KMS-11 (cell line): ENCODE measurements around the gene RNF181.
A peak's percentile ranks its signal among the peaks of the same experiment; 100 is the strongest.

Experiments
- H2AFZ ChIP-seq: fragments of 200-600 bp; sonication (generic); 2 replicates; pipeline ENCODE4 v1.6.1; 2016; ENCODE audit warnings: antibody characterized with exemption, mixed run types, low read depth
- H3K27ac ChIP-seq: fragments of 200-600 bp; sonication (generic); 2 replicates; pipeline ENCODE4 v1.6.1; 2016; ENCODE audit warnings: mild to moderate bottlenecking, mixed run types
- H3K27me3 ChIP-seq: fragments of 200-600 bp; sonication (generic); 2 replicates; pipeline ENCODE4 v1.6.1; 2017; ENCODE audit warnings: mild to moderate bottlenecking, low read depth, mixed run types, moderate library complexity; ENCODE audit not compliant: insufficient read depth
- H3K36me3 ChIP-seq: fragments of 200-600 bp; sonication (generic); 2 replicates; pipeline ENCODE4 v1.6.1; 2017; ENCODE audit warnings: mild to moderate bottlenecking, mixed run types; ENCODE audit not compliant: insufficient read depth
- H3K4me1 ChIP-seq: fragments of 200-600 bp; sonication (generic); 2 replicates; pipeline ENCODE4 v1.6.1; 2016; ENCODE audit warnings: mild to moderate bottlenecking, low read depth, mixed run types; ENCODE audit not compliant: poor library complexity, severe bottlenecking
- H3K4me2 ChIP-seq: fragments of 200-600 bp; sonication (generic); 2 replicates; pipeline ENCODE4 v1.7.0; 2016; ENCODE audit warnings: mild to moderate bottlenecking, mixed run types
- H3K4me3 ChIP-seq: fragments of 200-600 bp; sonication (generic); IDR thresholded peaks from 2 replicates; pipeline ENCODE4 v1.6.1; 2017; ENCODE audit warnings: low read depth, low read length, mixed read lengths; ENCODE audit not compliant: insufficient read depth
- H3K79me2 ChIP-seq: fragments of 200-600 bp; sonication (generic); 2 replicates; pipeline ENCODE4 v1.6.1; 2016; ENCODE audit warnings: low read depth, mixed run types; ENCODE audit not compliant: insufficient read depth
- H3K9ac ChIP-seq: fragments of 200-600 bp; sonication (generic); 2 replicates; pipeline ENCODE4 v1.6.1; 2016; ENCODE audit warnings: mild to moderate bottlenecking, mixed run types
- H4K20me1 ChIP-seq: fragments of 200-600 bp; sonication (generic); 2 replicates; pipeline ENCODE4 v1.6.1; 2016; ENCODE audit warnings: mild to moderate bottlenecking, mixed run types; ENCODE audit not compliant: insufficient read depth
- TF ChIP-seq, protein P1 (sequence below): fragments of 200-600 bp; sonication (generic); conservative IDR thresholded peaks from 2 replicates; pipeline ENCODE4 v1.6.1; 2017; ENCODE audit warnings: low read depth, mild to moderate bottlenecking, antibody characterized with exemption, low read length, moderate library complexity, mixed read lengths

The RNF181 gene

GRCh38 chr2:85598594-85599340 lies 3.2 kb downstream of the RNF181 start:
- Histone ChIP-seq H3K9ac (no peak overlapping the region), H3K4me2 (no peak overlapping the region), H3K27me3 (no peaks in the 10 kb centered on the region), H3K4me3 (no peak overlapping the region), H3K79me2 (peaks cover 16% of the 10 kb centered on the region; the same call in 1 of the 2 replicates), H2AFZ (no peak overlapping the region), H3K36me3 (no peaks in the 10 kb centered on the region), H4K20me1 (no peaks in the 10 kb centered on the region), H3K4me1 (peaks cover 31% of the 10 kb centered on the region), H3K27ac (no peak overlapping the region)
- TF ChIP-seq, protein P1, sequence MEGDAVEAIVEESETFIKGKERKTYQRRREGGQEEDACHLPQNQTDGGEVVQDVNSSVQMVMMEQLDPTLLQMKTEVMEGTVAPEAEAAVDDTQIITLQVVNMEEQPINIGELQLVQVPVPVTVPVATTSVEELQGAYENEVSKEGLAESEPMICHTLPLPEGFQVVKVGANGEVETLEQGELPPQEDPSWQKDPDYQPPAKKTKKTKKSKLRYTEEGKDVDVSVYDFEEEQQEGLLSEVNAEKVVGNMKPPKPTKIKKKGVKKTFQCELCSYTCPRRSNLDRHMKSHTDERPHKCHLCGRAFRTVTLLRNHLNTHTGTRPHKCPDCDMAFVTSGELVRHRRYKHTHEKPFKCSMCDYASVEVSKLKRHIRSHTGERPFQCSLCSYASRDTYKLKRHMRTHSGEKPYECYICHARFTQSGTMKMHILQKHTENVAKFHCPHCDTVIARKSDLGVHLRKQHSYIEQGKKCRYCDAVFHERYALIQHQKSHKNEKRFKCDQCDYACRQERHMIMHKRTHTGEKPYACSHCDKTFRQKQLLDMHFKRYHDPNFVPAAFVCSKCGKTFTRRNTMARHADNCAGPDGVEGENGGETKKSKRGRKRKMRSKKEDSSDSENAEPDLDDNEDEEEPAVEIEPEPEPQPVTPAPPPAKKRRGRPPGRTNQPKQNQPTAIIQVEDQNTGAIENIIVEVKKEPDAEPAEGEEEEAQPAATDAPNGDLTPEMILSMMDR: no peak

DNA sequence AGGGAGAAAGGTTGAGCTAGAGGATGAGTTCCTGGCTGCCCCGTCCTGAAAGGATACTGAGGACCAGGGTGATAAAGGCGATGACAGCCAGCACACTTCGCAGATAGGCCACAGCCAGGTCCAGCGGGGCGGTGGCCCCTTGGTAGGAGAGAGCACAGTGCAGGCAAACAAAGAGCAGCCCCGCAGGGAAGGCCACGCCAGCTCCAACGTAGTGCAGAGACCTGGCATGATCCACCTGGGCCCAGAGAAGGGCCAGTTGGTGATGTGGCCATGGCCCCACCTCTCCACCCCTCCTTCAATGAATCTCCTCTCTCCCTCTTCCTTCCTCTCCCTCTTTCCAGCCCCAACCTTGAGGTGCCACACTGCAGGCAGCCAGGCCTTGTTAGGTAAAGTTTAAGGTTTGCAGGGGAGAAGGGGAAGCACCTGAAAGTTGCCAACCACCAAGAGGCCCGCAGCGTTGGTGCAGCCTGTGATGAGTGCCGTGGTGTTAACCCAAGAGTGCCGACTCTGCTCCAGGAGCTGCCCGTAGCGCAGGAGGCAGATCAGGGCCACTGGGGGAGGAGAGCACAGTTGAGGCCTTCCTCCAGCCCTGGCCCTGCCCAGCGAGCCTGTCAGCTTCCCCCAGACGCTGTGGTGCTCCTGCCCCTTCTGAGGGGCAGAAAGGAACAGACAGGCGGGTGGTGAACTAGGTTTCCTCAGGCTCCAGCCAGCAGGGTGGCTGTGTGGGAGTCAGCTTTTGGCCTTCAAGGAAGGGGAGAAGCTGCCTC lies 4.1 kb downstream of the RNF181 start:
- Histone ChIP-seq H4K20me1 (no peaks in the 10 kb centered on the region), H3K4me3 (no peak overlapping the region), H3K79me2 (peaks cover 16% of the 10 kb centered on the region; the same call in 1 of the 2 replicates), H2AFZ (no peak overlapping the region), H3K27ac (no peak overlapping the region), H3K27me3 (no peaks in the 10 kb centered on the region), H3K4me2 (no peak overlapping the region), H3K36me3 (no peaks in the 10 kb centered on the region), H3K9ac (no peak overlapping the region), H3K4me1 (peaks cover 33% of the 10 kb centered on the region)
- TF ChIP-seq, protein P1: no peak

DNA sequence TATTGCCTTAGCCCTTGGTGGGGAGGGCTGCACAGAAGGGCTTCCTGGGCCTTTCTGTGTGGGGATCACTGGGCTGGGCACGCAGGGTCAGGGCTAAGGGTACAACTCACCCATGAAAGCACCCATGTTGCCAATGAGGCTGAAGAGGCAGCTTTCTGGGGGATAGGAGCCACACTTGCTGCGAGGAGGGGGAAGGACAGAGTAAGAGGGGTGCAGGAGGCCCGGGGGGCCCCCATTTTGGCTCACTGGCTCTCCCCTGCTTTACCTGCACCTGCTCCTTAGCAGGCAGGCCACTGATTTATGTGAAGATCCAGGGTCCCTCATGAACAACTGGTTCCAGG lies 4.7 kb downstream of the RNF181 start:
- Histone ChIP-seq H3K36me3 (no peaks in the 10 kb centered on the region), H3K4me2 (no peak overlapping the region), H3K4me1 (peaks cover 31% of the 10 kb centered on the region), H3K4me3 (no peak overlapping the region), H2AFZ (no peak overlapping the region), H3K27me3 (no peaks in the 10 kb centered on the region), H3K27ac (no peak overlapping the region), H3K79me2 (peaks cover 16% of the 10 kb centered on the region; the same call in 1 of the 2 replicates), H4K20me1 (no peaks in the 10 kb centered on the region), H3K9ac (no peak overlapping the region)
- TF ChIP-seq, protein P1: no peak

DNA sequence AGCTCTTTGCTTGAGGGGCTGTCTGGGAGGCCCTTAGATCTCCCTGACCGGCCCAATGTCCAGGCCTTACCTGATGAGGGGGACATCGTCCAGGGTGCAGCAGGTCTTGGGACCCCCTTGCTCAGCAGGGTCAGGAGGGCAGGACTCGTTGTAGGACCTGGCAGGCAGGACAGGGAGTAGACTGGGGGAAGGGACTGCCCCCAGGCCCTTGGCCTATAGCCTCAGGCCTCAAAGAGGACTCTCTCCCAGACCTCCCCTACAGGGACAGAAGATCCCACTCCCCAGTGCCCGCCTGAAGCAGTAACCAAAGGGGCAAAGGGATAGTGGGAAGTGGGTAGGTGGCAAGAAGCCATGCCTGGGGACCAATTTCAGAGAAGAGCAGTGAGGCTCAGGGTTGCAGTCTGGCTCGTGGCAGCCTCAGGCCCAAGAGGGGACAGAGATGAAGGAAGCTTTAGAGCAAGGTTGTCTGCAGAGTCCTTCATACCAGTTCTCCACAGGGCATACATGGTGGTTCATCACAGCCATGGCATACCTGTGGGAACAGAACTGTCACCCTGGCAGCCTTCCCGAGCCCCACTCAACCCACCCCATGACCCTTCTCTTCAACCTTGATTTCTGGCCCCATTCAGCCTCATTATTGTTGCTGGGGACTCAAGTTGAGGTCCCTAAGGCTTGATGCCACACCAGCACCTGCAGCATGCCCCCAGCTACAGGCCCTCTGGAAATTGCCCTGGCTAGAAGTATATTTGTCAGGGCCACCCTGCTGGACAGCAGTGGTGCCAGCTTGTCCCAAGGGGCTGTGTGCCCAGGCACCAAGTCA lies 5.6 kb downstream of the RNF181 start:
- Histone ChIP-seq H3K4me2 (peak overlapping the region; percentile 67; the same call in 1 of the 2 replicates), H4K20me1 (no peaks in the 10 kb centered on the region), H3K27ac (no peak overlapping the region), H3K79me2 (peaks cover 10% of the 10 kb centered on the region; the same call in 1 of the 2 replicates), H2AFZ (no peak overlapping the region), H3K9ac (no peak overlapping the region), H3K4me3 (no peak overlapping the region), H3K27me3 (no peaks in the 10 kb centered on the region), H3K36me3 (no peaks in the 10 kb centered on the region), H3K4me1 (peaks cover 30% of the 10 kb centered on the region)
- TF ChIP-seq, protein P1: no peak
